ENCODE results near the gene SETD7. TPM values are rescaled to one million over a fixed set of nuclear protein-coding genes. Genes with fewer than 3 reads are reported as not detected.

SETD7 gene
- polyA plus RNA-seq, 1 donor from 2014 or later, result 12.0 TPM

DNA sequence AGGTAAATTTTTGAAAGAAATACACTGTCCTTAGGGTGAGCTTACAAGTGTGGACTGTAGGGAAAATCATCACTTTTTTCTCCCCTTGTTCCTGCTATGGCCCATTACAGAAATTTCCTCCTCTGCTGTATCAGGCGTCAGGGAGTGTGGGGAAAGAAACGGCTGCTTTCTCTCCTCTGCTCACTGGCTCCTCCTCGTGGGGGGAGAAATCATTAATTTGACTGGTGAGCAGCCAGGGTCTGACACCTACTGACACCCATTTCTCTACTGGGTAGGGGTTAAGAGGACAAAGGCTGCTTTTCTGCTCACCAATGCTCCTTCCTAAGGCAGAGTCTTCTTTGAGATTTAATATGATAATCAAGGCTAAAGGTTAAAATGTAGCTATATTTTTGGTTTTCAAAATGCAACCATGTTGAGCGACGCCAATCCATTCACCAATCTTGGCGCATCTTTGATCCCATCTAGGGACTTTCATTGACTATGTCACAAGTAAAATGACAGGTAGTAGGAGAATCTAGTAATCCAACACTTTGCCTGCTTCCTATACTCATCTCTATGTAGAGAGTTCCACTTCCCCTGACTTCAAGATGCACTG, 25.1 kb downstream of the SETD7 start:
- no peaks in the 10 kb centered on the region for H3K27me3 ChIP-seq (ENCODE audit: insufficient read depth, low read depth, low read length)
- H3K4me3 ChIP-seq (ENCODE audit: low read length), result no peak overlapping the region
- H3K27ac ChIP-seq (ENCODE audit: low read length), result no peak overlapping the region
- H4K20me1 ChIP-seq (ENCODE audit: insufficient read depth), result no peaks in the 10 kb centered on the region
- no peaks in the 10 kb centered on the region for H3K79me2 ChIP-seq (replicated peaks; ENCODE audit: insufficient read depth, low read length)
- H3K9me3 ChIP-seq (ENCODE audit: low read length), result no peaks in the 10 kb centered on the region
- H2AFZ ChIP-seq (ENCODE audit: low read depth, low read length), result no peak overlapping the region
- TF ChIP-seq RAD21 (conservative IDR thresholded peaks at IDR 0.05), result no peak
- TF ChIP-seq SMC3 (conservative IDR thresholded peaks at IDR 0.05; ENCODE audit: poor library complexity), result peak; percentile 32
- no peak for TF ChIP-seq EZH2 (IDR thresholded peaks at IDR 0.05; ENCODE audit: borderline replicate concordance, insufficient read depth, low read length, poor library complexity, severe bottlenecking)
- TF ChIP-seq TAF1 (IDR thresholded peaks at IDR 0.05; ENCODE audit: low read depth), result no peak
- peak; percentile 34 for TF ChIP-seq CTCF (IDR thresholded peaks at IDR 0.05; ENCODE audit: poor library complexity, severe bottlenecking)
- no peak for TF ChIP-seq MXI1 (conservative IDR thresholded peaks at IDR 0.05; ENCODE audit: poor library complexity, severe bottlenecking)
- no peak for TF ChIP-seq EP300 (conservative IDR thresholded peaks at IDR 0.05; ENCODE audit: poor library complexity, severe bottlenecking)
- TF ChIP-seq, protein P1, sequence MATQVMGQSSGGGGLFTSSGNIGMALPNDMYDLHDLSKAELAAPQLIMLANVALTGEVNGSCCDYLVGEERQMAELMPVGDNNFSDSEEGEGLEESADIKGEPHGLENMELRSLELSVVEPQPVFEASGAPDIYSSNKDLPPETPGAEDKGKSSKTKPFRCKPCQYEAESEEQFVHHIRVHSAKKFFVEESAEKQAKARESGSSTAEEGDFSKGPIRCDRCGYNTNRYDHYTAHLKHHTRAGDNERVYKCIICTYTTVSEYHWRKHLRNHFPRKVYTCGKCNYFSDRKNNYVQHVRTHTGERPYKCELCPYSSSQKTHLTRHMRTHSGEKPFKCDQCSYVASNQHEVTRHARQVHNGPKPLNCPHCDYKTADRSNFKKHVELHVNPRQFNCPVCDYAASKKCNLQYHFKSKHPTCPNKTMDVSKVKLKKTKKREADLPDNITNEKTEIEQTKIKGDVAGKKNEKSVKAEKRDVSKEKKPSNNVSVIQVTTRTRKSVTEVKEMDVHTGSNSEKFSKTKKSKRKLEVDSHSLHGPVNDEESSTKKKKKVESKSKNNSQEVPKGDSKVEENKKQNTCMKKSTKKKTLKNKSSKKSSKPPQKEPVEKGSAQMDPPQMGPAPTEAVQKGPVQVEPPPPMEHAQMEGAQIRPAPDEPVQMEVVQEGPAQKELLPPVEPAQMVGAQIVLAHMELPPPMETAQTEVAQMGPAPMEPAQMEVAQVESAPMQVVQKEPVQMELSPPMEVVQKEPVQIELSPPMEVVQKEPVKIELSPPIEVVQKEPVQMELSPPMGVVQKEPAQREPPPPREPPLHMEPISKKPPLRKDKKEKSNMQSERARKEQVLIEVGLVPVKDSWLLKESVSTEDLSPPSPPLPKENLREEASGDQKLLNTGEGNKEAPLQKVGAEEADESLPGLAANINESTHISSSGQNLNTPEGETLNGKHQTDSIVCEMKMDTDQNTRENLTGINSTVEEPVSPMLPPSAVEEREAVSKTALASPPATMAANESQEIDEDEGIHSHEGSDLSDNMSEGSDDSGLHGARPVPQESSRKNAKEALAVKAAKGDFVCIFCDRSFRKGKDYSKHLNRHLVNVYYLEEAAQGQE (IDR thresholded peaks at IDR 0.05; ENCODE audit: borderline replicate concordance), result no peak
- TF ChIP-seq POLR2AphosphoS5 (IDR thresholded peaks at IDR 0.05), result no peak
- H3K4me2 ChIP-seq (ENCODE audit: low read length), result no peak overlapping the region
- H3K9me2 ChIP-seq (ENCODE audit: insufficient read depth, low read length), result no peaks in the 10 kb centered on the region
- H3F3A ChIP-seq (ENCODE audit: insufficient read depth, low read length, poor library complexity, severe bottlenecking), result no peaks in the 10 kb centered on the region
- peaks cover 19% of the 10 kb centered on the region for H3K36me3 ChIP-seq (ENCODE audit: insufficient read depth, low read length)
- no peak overlapping the region for H3K9ac ChIP-seq (ENCODE audit: low read length)

GRCh38 chr4:139528377-139529005, 27.5 kb downstream of the SETD7 start:
- Histone ChIP-seq H3K27me3 (ENCODE audit: insufficient read depth, low read depth, low read length) (no peaks in the 10 kb centered on the region), H3K9me3 (ENCODE audit: low read length) (no peaks in the 10 kb centered on the region), H3K27ac (ENCODE audit: low read length) (no peak overlapping the region), H4K20me1 (ENCODE audit: insufficient read depth) (no peaks in the 10 kb centered on the region), H3K36me3 (ENCODE audit: insufficient read depth, low read length) (peaks cover 19% of the 10 kb centered on the region), H3K79me2 (replicated peaks; ENCODE audit: insufficient read depth, low read length) (no peaks in the 10 kb centered on the region), H3F3A (ENCODE audit: insufficient read depth, low read length, poor library complexity, severe bottlenecking) (no peaks in the 10 kb centered on the region), H3K9ac (ENCODE audit: low read length) (no peak overlapping the region), H3K4me2 (ENCODE audit: low read length) (no peak overlapping the region), H3K4me3 (ENCODE audit: low read length) (no peak overlapping the region), H3K9me2 (ENCODE audit: insufficient read depth, low read length) (no peaks in the 10 kb centered on the region), H2AFZ (ENCODE audit: low read depth, low read length) (no peak overlapping the region)
- TF ChIP-seq RAD21 (conservative IDR thresholded peaks at IDR 0.05) (no peak), EP300 (conservative IDR thresholded peaks at IDR 0.05; ENCODE audit: poor library complexity, severe bottlenecking) (no peak), SMC3 (conservative IDR thresholded peaks at IDR 0.05; ENCODE audit: poor library complexity) (no peak), POLR2AphosphoS5 (IDR thresholded peaks at IDR 0.05) (no peak), MXI1 (conservative IDR thresholded peaks at IDR 0.05; ENCODE audit: poor library complexity, severe bottlenecking) (no peak), EZH2 (IDR thresholded peaks at IDR 0.05; ENCODE audit: borderline replicate concordance, insufficient read depth, low read length, poor library complexity, severe bottlenecking) (no peak), TAF1 (IDR thresholded peaks at IDR 0.05; ENCODE audit: low read depth) (no peak), CTCF (IDR thresholded peaks at IDR 0.05; ENCODE audit: poor library complexity, severe bottlenecking) (no peak)
- TF ChIP-seq, protein P1 (IDR thresholded peaks at IDR 0.05; ENCODE audit: borderline replicate concordance), result no peak
